Muscle of arm (tissue), 12 donors: ENCODE data around the gene SEMA6A. TPM values are rescaled to one million over a fixed set of nuclear protein-coding genes. Genes with fewer than 3 reads are reported as not detected.

Experiments
- DNase-seq: peaks from one replicate; pipeline ENCODE4 v3.0.0-alpha.2; 2013
- polyA plus RNA-seq, 12 donors: library from polyadenylated mRNA; unstranded; fragments of 120-200 nt; gene quantifications; one replicate each; pipeline ENCODE4 v1.2.1, GENCODE V29; 2013; ENCODE audit not compliant: insufficient read length in 12 of 12

SEMA6A gene
- polyA plus RNA-seq, 12 donors: 41.2 to 94.6 (median 58.6) TPM

GRCh38 chr5:116409591-116410296, 164.9 kb downstream of the SEMA6A start:
- no peak for DNase-seq

GRCh38 chr5:116406306-116407041, 168.1 kb downstream of the SEMA6A start:
- DNase-seq: no peak

- DNase-seq: no peak
Measured at GRCh38 chr5:116404792-116405191, 169.8 kb downstream of the SEMA6A start.

- DNase-seq: no peak
Measured at GRCh38 chr5:116404016-116404415, 170.6 kb downstream of the SEMA6A start.

GRCh38 chr5:116402235-116402634, 172.4 kb downstream of the SEMA6A start:
- no peak for DNase-seq

GRCh38 chr5:116401576-116401975, 173.0 kb downstream of the SEMA6A start:
- DNase-seq: no peak

- DNase-seq: no peak
Measured at GRCh38 chr5:116396476-116397099, 178.0 kb downstream of the SEMA6A start.

GRCh38 chr5:116395631-116396203, 178.9 kb downstream of the SEMA6A start:
- DNase-seq: no peak

GRCh38 chr5:116395226-116395625, 179.4 kb downstream of the SEMA6A start:
- no peak for DNase-seq

GRCh38 chr5:116394186-116394867, 180.3 kb downstream of the SEMA6A start:
- no peak for DNase-seq
